Adrenal gland (tissue), 5 donors: ENCODE data around the gene NHERF2.

Experiments used
- CTCF ChIP-seq, 6 experiments: fragments of 450-650 bp in 4 of 6; fragments of 200-600 bp in 2 of 6; sonication (generic) in 1 of 6; IDR thresholded peaks; 1 replicate in 5 of 6; 2 replicates in 1 of 6; pipeline versions ENCODE4 v1.5.1 to v1.8.0; 2016 to 2021; ENCODE audit warnings: antibody characterized with exemption in 6 of 6, mild to moderate bottlenecking in 2 of 6, moderate library complexity in 1 of 6
- POLR2A ChIP-seq, 2 donors: fragments of 450-650 bp; IDR thresholded peaks; one replicate each; pipeline ENCODE4 v1.6.1; 2017; ENCODE audit warnings: antibody characterized with exemption in 2 of 2, mild to moderate bottlenecking in 2 of 2, moderate library complexity in 1 of 2
- donor health status: DM: no; HTN: no; CAD: no.

- TF ChIP-seq CTCF (IDR thresholded peaks at IDR 0.05) (no peak), POLR2A (IDR thresholded peaks at IDR 0.05) (no peak)
Observed at GRCh38 chr16:1990101-1990350, 36.7 kb upstream of the NHERF2 start.
